Neural progenitor cell (in vitro differentiated cells): ENCODE data around the gene PDGFRB.
A peak's percentile ranks its signal among the peaks of the same experiment; 100 is the strongest.

Experiments
- EZH2 ChIP-seq: fragments of 200-600 bp; sonication (generic); IDR thresholded peaks from 2 replicates; pipeline ENCODE4 v1.6.1; 2017; ENCODE audit warnings: antibody characterized with exemption, mild to moderate bottlenecking, moderate library complexity
- EZH2phosphoT487 ChIP-seq: fragments of 200-600 bp; sonication (generic); IDR thresholded peaks from 2 replicates; pipeline ENCODE4 v1.6.1; 2017; ENCODE audit warnings: antibody characterized with exemption
- TF ChIP-seq, protein P1 (sequence below): fragments of 200-600 bp; sonication (generic); IDR thresholded peaks from 2 replicates; pipeline ENCODE4 v1.5.1; 2017; ENCODE audit warnings: antibody characterized with exemption, mild to moderate bottlenecking

GRCh38 chr5:150114102-150114641, 41.5 kb downstream of the PDGFRB start:
- TF ChIP-seq, protein P1, sequence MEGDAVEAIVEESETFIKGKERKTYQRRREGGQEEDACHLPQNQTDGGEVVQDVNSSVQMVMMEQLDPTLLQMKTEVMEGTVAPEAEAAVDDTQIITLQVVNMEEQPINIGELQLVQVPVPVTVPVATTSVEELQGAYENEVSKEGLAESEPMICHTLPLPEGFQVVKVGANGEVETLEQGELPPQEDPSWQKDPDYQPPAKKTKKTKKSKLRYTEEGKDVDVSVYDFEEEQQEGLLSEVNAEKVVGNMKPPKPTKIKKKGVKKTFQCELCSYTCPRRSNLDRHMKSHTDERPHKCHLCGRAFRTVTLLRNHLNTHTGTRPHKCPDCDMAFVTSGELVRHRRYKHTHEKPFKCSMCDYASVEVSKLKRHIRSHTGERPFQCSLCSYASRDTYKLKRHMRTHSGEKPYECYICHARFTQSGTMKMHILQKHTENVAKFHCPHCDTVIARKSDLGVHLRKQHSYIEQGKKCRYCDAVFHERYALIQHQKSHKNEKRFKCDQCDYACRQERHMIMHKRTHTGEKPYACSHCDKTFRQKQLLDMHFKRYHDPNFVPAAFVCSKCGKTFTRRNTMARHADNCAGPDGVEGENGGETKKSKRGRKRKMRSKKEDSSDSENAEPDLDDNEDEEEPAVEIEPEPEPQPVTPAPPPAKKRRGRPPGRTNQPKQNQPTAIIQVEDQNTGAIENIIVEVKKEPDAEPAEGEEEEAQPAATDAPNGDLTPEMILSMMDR, result peak; percentile 22
- TF ChIP-seq EZH2phosphoT487 (no peak), EZH2 (no peak)
